Pons (tissue), 1 donor: ENCODE measurements around the gene ATP6V0A4.
"Not testable (repeated sequence)": the region's sequence is repeated elsewhere in the genome, so short reads cannot be mapped to it uniquely, and the experiment has no call there.

Source experiments
- DNase-seq: peaks from one replicate; pipeline ENCODE4 v3.0.0-alpha.2; 2016; ENCODE audit warnings: low spot score

ATP6V0A4 gene

DNA sequence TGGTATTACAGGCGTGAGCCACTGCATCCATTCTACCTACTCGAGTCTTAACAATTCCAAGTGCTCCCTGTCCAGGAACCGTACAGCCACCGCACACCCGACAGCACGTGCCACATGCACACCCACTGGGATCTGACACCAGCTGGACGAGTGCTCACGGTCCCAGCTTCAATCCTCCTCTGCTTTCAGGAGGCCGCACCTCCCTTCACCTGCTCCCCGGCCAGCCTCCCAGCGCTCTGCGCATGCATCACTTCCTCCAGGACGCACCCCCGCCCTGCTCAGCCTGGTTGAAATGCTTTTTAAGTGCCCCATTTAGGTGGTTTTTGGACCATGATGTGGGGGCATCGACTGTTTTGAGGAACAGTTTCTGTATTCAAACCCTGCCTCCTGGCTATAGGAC is 47.5 kb downstream of the ATP6V0A4 start:
- DNase-seq: no peak

DNA sequence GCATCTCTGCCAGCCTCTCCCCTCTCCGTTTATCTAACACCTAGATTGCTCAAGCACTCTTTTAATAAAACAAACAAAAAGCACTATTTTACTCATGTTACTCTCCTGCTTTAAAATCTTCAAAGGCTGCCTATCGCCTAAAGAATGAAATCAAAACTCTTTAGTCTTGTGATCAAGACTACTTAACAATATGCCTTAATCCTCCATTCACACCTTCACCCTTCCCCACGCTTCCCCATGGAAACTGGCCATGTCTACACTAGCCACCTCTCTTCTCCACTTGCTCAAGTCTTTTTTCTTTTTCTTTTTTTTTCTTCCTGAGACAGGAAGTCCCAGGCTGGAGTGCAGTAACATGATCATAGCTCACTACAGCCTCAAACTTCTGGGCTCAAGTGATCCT is 48.0 kb downstream of the ATP6V0A4 start:
- DNase-seq: no peak

DNA sequence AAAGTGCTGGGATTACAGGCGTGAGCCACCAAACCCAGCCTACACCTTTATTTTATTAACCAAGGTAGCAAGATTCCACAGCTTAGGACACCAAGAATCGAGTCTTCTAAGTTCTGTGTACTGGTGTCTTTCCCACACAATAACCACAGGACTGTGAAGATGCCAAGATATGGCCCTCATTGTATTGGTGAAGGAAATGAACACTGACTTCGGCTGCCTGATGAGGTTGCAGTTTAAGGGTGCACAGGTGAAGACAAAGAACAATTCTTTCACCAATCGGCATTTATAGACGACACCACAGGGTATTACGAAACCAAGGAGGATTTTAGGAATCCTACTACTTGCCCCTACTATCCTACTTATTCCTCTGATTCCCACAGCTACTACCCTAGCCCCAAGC is 49.3 kb downstream of the ATP6V0A4 start:
- no peak for DNase-seq

DNA sequence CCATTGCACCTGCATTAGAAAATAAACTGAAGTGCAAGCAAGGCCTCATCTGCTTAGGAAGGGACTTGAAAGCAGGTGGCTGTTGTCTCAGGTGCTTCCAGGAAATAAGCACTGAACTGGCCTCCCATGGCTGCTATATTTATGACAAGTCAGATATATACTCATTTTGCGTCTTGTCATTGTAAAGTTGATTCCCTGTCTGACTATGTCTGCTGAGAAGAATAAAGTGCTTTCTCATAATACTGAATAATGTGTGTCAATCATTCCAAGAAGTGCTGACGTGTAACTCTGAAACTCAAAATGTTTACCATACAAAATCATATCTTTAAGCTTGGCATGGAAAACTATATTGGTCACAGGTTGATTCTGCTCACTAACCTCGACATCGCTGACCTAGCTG is 51.9 kb downstream of the ATP6V0A4 start:
- no peak for DNase-seq

DNA sequence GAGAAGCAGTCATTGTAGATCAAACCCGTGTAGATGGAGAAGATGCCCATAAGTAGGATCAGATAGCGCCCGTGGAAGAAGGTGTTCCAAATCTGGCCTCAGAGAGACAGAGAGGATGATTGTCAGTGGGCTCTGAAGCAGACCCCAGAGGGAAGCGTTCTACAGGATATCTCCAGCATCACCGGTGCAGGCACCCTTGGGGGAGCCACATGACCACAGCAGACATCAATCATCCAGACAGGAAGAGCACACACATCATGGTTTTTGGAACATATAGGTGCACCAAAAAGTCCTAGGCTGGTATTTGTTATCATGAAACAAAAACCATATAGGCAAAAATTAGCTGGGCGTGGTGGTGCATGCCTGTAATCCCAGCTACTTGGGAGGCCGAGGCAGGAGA is 52.8 kb downstream of the ATP6V0A4 start:
- no peak for DNase-seq

DNA sequence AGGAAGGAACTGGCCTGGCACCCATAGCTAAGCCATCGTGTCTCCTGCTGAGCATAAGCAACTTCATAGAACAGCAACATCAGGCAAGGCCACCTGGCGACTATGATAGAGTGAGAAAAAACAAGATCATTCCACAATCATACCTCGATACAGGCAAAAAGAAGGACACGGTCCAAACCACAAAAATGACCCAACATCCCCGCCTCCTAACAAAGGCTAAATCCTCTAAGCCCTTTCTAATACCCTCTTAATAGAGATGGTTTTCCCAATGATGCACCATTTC is 56.6 kb downstream of the ATP6V0A4 start:
- no peak for DNase-seq

GRCh38 chr7:138739859-138740258 is 58.1 kb downstream of the ATP6V0A4 start:
- no peak for DNase-seq

- peak; percentile 96 for DNase-seq
Observed at GRCh38 chr7:138738551-138739335, 59.3 kb downstream of the ATP6V0A4 start.

DNA sequence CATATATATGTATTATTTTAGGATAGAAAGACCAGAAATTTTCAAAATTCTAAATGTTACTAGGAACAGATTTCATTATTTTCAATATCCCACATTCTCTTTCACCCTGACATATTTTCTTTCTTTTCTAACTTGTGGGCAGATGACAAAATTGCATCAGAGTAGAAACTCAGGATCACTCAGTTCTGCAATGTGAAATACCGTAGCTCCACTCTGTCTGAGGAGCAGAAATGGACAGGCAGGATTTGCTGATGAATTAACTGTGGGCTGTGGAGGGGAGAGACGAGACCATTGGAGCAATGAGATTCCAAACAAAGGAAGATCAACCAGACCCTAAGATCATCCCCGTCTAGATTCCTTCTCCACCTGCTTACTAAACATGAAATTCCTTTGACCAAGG is 59.9 kb downstream of the ATP6V0A4 start:
- DNase-seq: no peak

- no peak for DNase-seq
Observed at GRCh38 chr7:138735399-138735798, 62.6 kb downstream of the ATP6V0A4 start.

DNA sequence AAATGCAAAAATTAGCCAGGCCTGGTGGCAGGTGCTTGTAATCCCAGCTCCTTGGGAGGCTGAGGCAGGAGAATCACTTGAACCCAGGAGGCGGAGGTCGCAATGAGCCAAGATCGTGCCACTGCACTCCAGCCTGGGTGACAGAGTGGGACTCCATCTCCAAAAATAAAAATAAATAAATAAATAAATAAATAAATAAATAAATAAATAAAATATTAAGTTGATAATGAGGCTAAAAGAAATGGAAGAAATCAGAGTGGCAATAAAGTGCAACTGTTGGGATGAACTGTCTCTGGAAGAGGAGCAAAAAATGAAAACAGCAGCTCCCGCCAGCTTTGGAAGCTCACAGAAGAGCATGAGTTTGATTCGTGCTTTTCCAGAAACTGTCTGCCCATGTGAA is 66.3 kb downstream of the ATP6V0A4 start:
- not testable (repeated sequence) for DNase-seq

DNA sequence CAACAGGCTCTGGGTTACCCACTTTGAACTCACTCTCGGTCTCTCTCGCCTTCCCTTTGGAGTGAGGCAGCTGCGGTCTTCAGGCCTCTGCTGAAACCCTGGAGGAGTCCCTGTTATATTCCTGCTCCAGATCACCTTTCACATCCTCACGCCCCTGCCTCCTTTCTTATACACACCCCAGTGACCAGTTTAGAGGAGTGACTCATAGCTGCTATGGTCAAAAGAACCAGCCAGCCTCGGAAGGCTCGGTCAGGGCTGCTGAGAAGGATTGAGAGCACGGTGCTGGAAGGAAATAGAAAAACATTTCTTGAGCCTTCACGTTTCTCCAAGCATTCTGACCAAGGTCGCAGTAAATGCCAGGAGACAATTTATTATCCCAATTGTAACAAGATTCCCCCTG is 68.6 kb downstream of the ATP6V0A4 start:
- DNase-seq: no peak

DNA sequence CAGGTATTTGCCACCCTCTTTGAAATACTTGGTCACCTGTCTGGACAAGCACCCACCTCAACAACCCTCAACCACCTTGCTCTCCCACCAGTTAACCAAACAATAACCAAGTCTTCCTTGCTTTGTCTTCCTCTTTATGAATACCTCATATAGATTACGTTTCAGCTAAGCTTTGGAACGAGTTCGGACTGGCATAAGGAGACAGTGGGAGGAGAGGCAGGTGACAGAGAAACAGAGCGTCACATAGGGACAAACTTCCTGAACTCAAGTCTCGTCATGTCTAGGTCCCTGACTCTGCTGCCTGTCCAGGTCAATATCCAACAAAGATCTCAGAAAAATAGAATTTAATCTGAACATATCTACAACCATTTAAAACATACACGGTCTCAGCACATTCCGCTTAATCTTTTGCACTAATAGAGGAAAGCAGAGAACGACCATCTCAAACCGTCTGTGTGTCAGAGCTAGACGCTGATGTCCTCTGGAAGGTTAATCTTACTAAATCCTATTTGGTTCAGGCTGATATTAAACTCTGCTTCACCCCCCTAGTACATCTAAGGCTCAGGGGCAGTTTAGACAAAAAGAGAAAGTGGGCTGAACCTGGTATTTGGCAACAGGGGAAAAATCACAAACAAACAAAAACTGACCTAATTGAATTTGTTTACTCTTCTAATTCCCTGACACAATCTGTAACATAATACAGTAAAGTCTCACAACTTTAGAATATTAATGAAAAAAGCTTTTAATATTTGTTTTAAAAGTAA is 70.5 kb downstream of the ATP6V0A4 start:
- no peak for DNase-seq

GRCh38 chr7:138726288-138726687 is 71.7 kb downstream of the ATP6V0A4 start:
- no peak for DNase-seq

DNA sequence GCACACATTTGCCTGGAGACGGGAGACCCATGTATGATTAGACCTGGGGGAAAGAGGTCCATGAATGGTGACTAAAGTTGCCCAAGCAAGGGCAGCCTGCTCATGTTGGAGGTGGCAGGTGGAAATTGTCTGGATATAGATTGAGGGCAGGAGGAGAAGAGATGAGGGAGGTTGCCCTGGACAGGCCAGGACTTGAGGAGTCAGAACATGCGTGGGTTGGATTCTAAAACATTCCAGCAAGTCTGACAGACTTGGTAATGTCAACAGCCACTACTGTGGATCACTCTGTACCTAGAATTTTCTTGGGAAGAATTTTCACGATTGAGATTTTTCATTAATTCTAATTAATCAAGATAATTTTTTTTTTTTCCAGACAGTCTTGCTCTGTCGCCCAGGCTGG is 77.7 kb downstream of the ATP6V0A4 start:
- DNase-seq: no peak

DNA sequence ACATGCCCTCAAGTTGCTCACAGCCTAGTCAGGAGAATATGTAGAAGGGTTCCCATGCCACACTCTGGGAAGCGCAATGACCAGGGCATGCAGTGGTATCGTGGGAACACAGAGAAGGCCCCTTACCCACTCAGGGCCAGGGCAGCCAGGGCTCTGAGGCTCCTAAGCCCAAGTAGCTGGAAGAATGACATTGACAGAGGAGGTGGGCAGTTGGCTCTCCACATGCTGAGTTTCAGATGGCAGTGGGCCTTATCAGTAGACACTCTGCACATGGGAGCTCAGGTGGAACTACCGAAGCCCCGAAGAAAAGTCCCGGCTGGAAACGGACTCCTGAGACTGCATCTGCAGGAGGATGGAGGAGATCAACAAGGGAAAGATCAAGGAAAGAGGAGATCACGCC is 81.1 kb downstream of the ATP6V0A4 start:
- no peak for DNase-seq

- DNase-seq: no peak
Observed at GRCh38 chr7:138713191-138713590, 84.8 kb downstream of the ATP6V0A4 start.

GRCh38 chr7:138712652-138713051 is 85.3 kb downstream of the ATP6V0A4 start:
- DNase-seq: no peak

DNA sequence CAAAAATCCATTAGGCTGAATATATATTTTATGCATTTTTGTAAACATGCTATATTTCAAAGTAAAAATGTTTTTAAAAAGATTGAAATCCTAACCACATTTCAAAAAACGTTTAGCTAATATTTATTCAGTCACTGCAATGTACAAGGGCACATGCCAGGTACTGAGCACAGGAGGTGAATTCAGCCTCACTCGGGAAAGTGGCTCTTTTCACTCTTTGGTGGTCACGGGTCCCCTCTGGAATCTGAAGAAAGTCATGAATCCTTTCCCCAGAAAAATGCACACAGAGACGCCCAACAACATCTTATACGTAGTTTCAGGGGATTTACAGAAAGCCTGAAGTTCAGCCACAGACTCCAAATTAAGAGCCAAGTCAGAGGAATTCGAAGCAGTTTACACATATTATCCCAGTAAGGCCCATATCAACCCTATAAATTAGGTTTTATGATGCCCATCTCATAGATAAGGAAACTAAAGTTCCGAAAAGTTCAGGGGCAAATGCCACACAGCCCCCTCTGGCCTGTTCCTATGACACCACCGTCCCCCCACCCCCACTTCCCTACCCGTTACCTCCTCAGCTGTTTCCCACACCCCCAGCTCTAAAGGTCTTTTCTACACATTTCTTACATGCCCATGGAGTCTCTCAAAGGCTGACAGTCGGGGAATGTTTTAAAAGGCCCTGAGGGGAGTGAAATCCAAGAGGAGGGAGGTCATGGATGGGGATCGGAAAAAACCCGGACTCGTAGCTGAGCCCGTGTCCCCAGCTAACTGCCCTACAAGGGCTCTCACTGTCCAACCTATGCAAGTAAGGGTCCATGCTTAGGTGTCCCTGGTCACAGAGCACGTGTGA is 87.2 kb downstream of the ATP6V0A4 start:
- DNase-seq: no peak

DNA sequence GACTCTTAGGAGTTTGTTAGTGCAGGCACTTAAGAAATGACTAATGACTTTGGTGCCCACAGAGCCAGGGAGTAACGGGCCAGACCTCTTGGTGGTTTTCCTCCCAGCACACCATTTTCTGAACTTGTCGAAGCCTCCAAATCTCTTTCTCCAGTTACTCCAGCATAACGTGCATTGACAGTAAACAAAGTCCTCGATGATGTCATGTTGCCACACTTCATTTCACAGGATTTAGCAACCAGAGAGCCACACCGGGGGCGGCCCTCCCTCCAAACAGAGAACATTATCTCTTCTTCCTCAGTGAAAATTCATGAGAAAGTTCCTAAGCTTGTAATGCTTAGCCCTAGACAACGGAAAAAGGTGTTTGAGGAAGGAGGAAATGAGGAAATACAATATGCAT is 92.8 kb downstream of the ATP6V0A4 start:
- no peak for DNase-seq

DNA sequence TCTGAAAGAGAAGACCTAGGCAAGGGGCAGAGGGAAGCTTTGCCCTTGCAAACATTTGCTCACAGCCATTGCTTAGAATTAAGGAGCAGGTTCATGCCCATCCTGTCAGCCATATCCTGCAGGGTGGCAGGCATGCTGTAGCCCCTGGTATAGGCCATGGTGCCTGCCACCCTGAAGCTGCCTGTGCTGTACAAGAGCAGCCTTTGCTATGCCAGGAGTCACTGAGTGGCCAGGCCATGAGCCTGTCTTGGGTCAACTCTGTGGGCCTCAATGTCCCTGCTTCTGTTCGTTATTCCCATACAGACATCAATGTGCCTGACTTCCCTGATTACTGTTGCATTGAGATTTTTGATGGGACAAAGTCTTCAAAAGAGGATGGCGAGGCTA is 96.5 kb downstream of the ATP6V0A4 start:
- DNase-seq: no peak

DNA sequence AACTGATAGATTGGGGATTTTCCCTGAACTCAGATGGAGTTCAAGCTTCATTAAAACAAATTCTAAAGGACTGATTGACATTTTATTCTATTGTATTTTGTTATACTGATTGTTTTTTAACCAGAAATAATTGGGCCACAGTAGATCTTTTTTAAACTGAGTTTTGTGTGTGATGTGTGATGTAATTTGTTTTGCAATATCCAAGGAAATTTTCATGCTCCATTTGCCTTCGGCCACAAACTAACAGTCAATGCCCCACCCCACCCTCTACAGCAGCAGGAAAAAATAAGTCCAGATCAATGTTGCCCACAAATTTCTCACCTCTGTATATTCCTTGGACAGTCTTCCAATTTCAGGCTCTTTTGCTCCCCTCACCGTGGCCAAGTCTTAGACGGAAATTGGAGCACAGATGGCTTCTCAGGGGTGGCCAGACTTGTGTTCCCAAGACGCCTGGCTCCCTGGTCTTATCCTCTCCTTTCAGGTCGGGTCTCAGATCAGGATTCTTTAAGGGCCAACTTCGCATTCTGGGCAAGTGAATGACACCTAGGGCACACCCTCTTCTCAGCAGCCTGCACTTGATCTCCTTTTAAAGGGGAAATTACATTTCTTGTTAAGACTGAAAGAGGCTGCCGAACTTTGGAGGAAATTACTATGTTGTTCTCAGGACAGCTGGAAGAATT is 97.0 kb downstream of the ATP6V0A4 start, which contains the start of gene SVOPL:
SVOPL (minus strand) TSS at position 506 of the 680 bp plus-strand sequence. CDS start 22,317 bp downstream, outside the sequence.
- peak; percentile 8 for DNase-seq
